AG10803 (cell line): ENCODE measurements around the gene WDPCP.
"Not testable (repeated sequence)": the region's sequence is repeated elsewhere in the genome, so short reads cannot be mapped to it uniquely, and the experiment has no call there.

Experiments
- DNase-seq: peaks from one replicate; pipeline ENCODE4 v3.0.0; 2010; ENCODE audit warnings: low read depth
- H3K4me3 ChIP-seq: 2 replicates; pipeline ENCODE4 v1.5.1; 2011; ENCODE audit warnings: mild to moderate bottlenecking, low read length, control low read depth
- TF ChIP-seq, protein P1 (sequence below): conservative IDR thresholded peaks from 2 replicates; pipeline ENCODE4 v1.5.1; 2011; ENCODE audit warnings: mild to moderate bottlenecking, low read length, control low read depth, inconsistent platforms

WDPCP gene

GRCh38 chr2:63403820-63404219 lies 184.5 kb downstream of the WDPCP start:
- H3K4me3 ChIP-seq, result no peak overlapping the region
- TF ChIP-seq, protein P1, sequence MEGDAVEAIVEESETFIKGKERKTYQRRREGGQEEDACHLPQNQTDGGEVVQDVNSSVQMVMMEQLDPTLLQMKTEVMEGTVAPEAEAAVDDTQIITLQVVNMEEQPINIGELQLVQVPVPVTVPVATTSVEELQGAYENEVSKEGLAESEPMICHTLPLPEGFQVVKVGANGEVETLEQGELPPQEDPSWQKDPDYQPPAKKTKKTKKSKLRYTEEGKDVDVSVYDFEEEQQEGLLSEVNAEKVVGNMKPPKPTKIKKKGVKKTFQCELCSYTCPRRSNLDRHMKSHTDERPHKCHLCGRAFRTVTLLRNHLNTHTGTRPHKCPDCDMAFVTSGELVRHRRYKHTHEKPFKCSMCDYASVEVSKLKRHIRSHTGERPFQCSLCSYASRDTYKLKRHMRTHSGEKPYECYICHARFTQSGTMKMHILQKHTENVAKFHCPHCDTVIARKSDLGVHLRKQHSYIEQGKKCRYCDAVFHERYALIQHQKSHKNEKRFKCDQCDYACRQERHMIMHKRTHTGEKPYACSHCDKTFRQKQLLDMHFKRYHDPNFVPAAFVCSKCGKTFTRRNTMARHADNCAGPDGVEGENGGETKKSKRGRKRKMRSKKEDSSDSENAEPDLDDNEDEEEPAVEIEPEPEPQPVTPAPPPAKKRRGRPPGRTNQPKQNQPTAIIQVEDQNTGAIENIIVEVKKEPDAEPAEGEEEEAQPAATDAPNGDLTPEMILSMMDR, result no peak
- DNase-seq, result no peak

DNA sequence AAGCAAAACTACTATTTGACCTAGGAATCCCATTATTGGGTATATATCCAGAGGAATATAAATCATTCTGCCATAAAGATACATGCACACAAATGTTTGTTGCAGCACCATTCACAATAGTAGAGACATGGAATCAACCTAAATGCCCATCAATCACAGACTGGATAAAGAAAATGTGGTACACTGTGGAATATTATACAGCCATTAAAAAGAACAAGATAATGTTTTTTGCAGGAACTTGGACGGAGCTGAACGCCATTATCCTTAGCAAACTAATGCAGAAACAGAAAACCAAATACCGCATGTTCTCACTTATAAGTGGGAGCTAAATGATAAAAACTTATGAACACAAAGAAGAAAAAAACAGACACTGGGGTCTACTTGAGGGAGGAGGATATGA lies 185.4 kb downstream of the WDPCP start:
- not testable (repeated sequence) for DNase-seq, H3K4me3 ChIP-seq

DNA sequence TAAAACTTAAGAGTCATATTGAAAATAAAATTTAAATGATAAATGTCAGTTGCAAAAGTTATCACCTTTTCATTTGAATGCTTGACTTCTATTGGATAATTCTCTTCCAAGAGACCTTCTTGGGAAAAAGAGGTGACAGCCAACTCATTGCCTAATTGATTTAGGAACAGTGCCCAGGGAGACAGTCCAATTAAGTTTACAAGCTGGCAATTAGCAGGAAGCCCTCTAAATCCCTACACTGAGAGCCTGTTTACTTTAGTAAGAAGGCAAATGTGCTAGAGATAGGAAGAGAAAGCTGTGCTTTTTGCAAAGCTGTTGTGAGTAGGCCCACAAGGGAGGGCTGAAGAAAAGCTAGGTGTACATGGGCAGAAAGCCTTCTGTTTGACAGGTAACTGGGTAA lies 189.1 kb downstream of the WDPCP start:
- no peak for DNase-seq
- no peak overlapping the region for H3K4me3 ChIP-seq
- TF ChIP-seq, protein P1, result no peak

DNA sequence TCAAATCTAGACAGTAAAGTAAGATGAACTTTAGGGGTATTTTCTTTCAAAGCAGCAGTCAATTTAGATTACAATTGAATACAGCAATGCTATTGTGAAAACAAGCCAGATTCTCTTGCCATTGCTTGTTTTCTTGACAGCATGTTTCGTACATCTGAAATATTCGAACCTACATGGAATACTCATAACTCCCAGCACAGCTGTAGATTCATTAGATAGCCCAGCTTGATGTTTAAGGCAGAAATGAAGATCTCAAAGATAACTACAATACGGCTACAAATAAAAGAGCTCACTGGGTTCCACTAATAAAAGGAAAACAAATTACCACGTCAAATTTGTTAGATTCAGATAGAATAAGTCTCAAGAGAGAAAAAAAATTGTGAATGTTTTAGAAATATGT lies 208.8 kb downstream of the WDPCP start:
- no peak for DNase-seq
- no peak overlapping the region for H3K4me3 ChIP-seq
- TF ChIP-seq, protein P1, result no peak

DNA sequence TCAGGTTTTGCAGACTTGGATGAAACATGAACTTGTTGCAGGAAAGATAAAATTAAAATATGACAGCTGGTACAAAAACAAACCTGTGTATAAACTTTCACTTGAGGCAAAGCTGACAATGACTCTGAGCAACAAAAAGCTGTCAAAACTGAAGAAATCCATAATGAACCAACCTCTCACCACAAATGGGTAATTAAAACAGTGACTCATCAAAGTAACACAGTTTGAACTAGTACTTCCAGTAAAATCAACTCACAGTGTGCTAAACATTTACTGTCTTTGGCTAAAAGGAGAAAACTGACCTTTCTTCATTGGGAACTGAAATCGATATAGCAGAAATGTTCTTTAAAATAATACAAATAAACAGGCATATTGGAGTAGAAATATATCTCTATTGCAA lies 209.7 kb downstream of the WDPCP start:
- H3K4me3 ChIP-seq, result no peak overlapping the region
- TF ChIP-seq, protein P1, result no peak
- no peak for DNase-seq

- DNase-seq, result no peak
- no peak overlapping the region for H3K4me3 ChIP-seq
- TF ChIP-seq, protein P1, result no peak
Measured at GRCh38 chr2:63374341-63374740, 213.9 kb downstream of the WDPCP start.

DNA sequence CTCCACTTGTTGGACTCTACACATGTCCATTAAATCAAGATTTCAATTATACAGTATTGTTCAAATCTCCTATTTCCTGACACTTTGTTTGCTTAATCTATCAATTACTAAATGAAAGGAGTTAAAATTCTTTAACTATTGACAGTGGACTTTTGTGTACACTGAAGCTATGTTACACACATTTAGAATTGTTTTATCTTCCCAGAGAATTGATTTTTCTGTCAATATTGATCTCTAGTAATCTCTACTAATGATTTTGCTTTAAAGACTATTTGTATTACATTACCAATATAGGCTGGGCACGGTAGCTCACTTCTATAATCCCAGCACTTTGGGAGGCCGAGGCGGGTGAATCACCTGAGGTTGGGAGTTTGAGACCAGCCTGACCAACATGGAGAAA lies 215.7 kb downstream of the WDPCP start:
- no peak for DNase-seq
- H3K4me3 ChIP-seq, result no peak overlapping the region
- TF ChIP-seq, protein P1, result no peak

DNA sequence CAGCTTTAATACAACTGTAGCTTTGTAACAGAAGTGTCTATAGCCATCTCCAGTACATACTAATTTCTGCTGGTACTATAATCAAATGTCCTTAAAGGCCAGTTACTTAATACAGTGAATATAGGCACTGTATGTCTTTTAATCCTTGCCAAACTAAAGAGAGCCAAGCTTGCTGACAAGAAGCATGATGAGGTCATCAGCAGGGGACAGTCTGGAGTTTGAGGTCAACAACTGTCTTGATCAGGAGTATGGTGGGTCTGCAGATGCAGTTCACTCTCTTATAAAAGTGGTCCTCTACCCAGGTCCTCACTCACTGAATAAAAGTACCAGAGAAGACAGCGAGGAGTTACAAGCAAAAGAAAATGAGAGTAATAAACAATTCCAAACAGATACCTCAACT lies 219.1 kb downstream of the WDPCP start:
- TF ChIP-seq, protein P1, result no peak
- no peak for DNase-seq
- no peak overlapping the region for H3K4me3 ChIP-seq
